ENCODE data around the gene ALPI.
"Not testable (repeated sequence)": the region's sequence is repeated elsewhere in the genome, so short reads cannot be mapped to it uniquely, and the experiment has no call there.

ALPI gene

DNA sequence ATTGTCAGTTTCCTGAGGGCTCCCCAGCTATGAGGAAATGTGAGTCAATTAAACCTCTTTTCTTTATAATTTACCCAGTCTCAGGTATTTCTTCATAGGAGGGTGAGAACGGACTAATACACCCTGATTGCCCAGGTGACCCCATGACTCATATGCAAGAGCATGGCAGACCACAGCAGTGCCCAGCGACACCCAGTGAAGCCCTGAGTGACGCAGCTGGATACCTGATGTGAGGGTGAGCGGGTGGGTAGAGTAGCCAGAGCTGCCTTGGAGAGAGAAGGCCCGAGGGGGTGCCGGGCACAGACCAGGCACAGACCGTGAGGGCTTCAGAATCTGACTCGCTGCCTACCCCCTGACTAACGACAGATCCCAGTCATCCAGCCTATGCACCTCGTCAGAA, 33.9 kb upstream of the ALPI start:
- no peak overlapping the region for H3K4me3 ChIP-seq (ENCODE audit: low read length in 2 of 2)
- no peaks in the 10 kb centered on the region for H3K36me3 ChIP-seq (ENCODE audit: control insufficient read depth in 2 of 2, insufficient read depth in 2 of 2, low read length in 2 of 2)
- H3K27ac ChIP-seq (ENCODE audit: low read length): no peak overlapping the region
- H3K27me3 ChIP-seq (ENCODE audit: control insufficient read depth in 1 of 2, insufficient read depth in 2 of 2, low read length in 2 of 2): peaks cover 39 to 45% of the 10 kb centered on the region in 2 donors
- peaks cover 14% of the 10 kb centered on the region for H3K4me1 ChIP-seq (ENCODE audit: control insufficient read depth, insufficient read depth, low read length)
- H3K9ac ChIP-seq (ENCODE audit: low read length in 2 of 2): no peak overlapping the region
- peaks cover 0 to 6% of the 10 kb centered on the region in 2 donors for H3K9me3 ChIP-seq (ENCODE audit: control insufficient read depth in 2 of 2, low read length in 2 of 2)

GRCh38 chr2:232422996-232423395, 33.0 kb upstream of the ALPI start:
- not testable (repeated sequence) for H3K4me3 ChIP-seq (ENCODE audit: low read length in 2 of 2); H3K27ac ChIP-seq (ENCODE audit: low read length); H3K9me3 ChIP-seq (ENCODE audit: control insufficient read depth in 2 of 2, low read length in 2 of 2); H3K9ac ChIP-seq (ENCODE audit: low read length in 2 of 2); H3K36me3 ChIP-seq (ENCODE audit: control insufficient read depth in 2 of 2, insufficient read depth in 2 of 2, low read length in 2 of 2)
- Histone ChIP-seq H3K4me1 (ENCODE audit: control insufficient read depth, insufficient read depth, low read length) (peaks cover 14% of the 10 kb centered on the region), H3K27me3 (ENCODE audit: control insufficient read depth in 1 of 2, insufficient read depth in 2 of 2, low read length in 2 of 2) (peaks cover 38% of the 10 kb centered on the region in 2 donors)

- H3K9me3 ChIP-seq (ENCODE audit: control insufficient read depth in 2 of 2, low read length in 2 of 2); H3K9ac ChIP-seq (ENCODE audit: low read length in 2 of 2); H3K36me3 ChIP-seq (ENCODE audit: control insufficient read depth in 2 of 2, insufficient read depth in 2 of 2, low read length in 2 of 2); H3K27ac ChIP-seq (ENCODE audit: low read length); H3K4me3 ChIP-seq (ENCODE audit: low read length in 2 of 2): not testable (repeated sequence)
- Histone ChIP-seq H3K4me1 (ENCODE audit: control insufficient read depth, insufficient read depth, low read length) (peaks cover 14% of the 10 kb centered on the region), H3K27me3 (ENCODE audit: control insufficient read depth in 1 of 2, insufficient read depth in 2 of 2, low read length in 2 of 2) (peaks cover 33 to 34% of the 10 kb centered on the region in 2 donors)
Observed at GRCh38 chr2:232423407-232423806, 32.5 kb upstream of the ALPI start.

- no peaks in the 10 kb centered on the region for H3K9me3 ChIP-seq (ENCODE audit: control insufficient read depth in 2 of 2, low read length in 2 of 2)
Observed at GRCh38 chr2:232431705-232432590, 24.0 kb upstream of the ALPI start.

GRCh38 chr2:232432598-232433184, 23.3 kb upstream of the ALPI start:
- Histone ChIP-seq H3K27ac (ENCODE audit: low read length) (no peak overlapping the region), H3K9ac (ENCODE audit: low read length in 2 of 2) (no peak overlapping the region), H3K27me3 (ENCODE audit: control insufficient read depth in 1 of 2, insufficient read depth in 2 of 2, low read length in 2 of 2) (no peaks in the 10 kb centered on the region), H3K4me1 (ENCODE audit: control insufficient read depth, insufficient read depth, low read length) (no peaks in the 10 kb centered on the region), H3K9me3 (ENCODE audit: control insufficient read depth in 2 of 2, low read length in 2 of 2) (no peaks in the 10 kb centered on the region), H3K36me3 (ENCODE audit: control insufficient read depth in 2 of 2, insufficient read depth in 2 of 2, low read length in 2 of 2) (no peaks in the 10 kb centered on the region), H3K4me3 (ENCODE audit: low read length in 2 of 2) (no peak overlapping the region)

More at GRCh38 chr2:232431705-232432590, 24.0 kb upstream of the ALPI start:
- Histone ChIP-seq H3K9ac (ENCODE audit: low read length in 2 of 2) (no peak overlapping the region), H3K36me3 (ENCODE audit: control insufficient read depth in 2 of 2, insufficient read depth in 2 of 2, low read length in 2 of 2) (no peaks in the 10 kb centered on the region), H3K27ac (ENCODE audit: low read length) (no peak overlapping the region), H3K27me3 (ENCODE audit: control insufficient read depth in 1 of 2, insufficient read depth in 2 of 2, low read length in 2 of 2) (peaks cover 0 to 2% of the 10 kb centered on the region in 2 donors), H3K4me3 (ENCODE audit: low read length in 2 of 2) (no peak overlapping the region), H3K4me1 (ENCODE audit: control insufficient read depth, insufficient read depth, low read length) (no peaks in the 10 kb centered on the region)

GRCh38 chr2:232433622-232434021, 22.3 kb upstream of the ALPI start:
- not testable (repeated sequence) for H3K27ac ChIP-seq (ENCODE audit: low read length); H3K9me3 ChIP-seq (ENCODE audit: control insufficient read depth in 2 of 2, low read length in 2 of 2); H3K9ac ChIP-seq (ENCODE audit: low read length in 2 of 2); H3K36me3 ChIP-seq (ENCODE audit: control insufficient read depth in 2 of 2, insufficient read depth in 2 of 2, low read length in 2 of 2); H3K4me1 ChIP-seq (ENCODE audit: control insufficient read depth, insufficient read depth, low read length); H3K4me3 ChIP-seq (ENCODE audit: low read length in 2 of 2); H3K27me3 ChIP-seq (ENCODE audit: control insufficient read depth in 1 of 2, insufficient read depth in 2 of 2, low read length in 2 of 2)

GRCh38 chr2:232434091-232434490, 21.9 kb upstream of the ALPI start:
- H3K9me3 ChIP-seq (ENCODE audit: control insufficient read depth in 2 of 2, low read length in 2 of 2): no peaks in the 10 kb centered on the region
- no peaks in the 10 kb centered on the region for H3K4me1 ChIP-seq (ENCODE audit: control insufficient read depth, insufficient read depth, low read length)
- no peak overlapping the region for H3K27ac ChIP-seq (ENCODE audit: low read length)
- no peaks in the 10 kb centered on the region for H3K27me3 ChIP-seq (ENCODE audit: control insufficient read depth in 1 of 2, insufficient read depth in 2 of 2, low read length in 2 of 2)
- H3K36me3 ChIP-seq (ENCODE audit: control insufficient read depth in 2 of 2, insufficient read depth in 2 of 2, low read length in 2 of 2): no peaks in the 10 kb centered on the region
- H3K9ac ChIP-seq (ENCODE audit: low read length in 2 of 2): no peak overlapping the region
- H3K4me3 ChIP-seq (ENCODE audit: low read length in 2 of 2): no peak overlapping the region

GRCh38 chr2:232434563-232435374, 21.2 kb upstream of the ALPI start:
- no peak overlapping the region for H3K9ac ChIP-seq (ENCODE audit: low read length in 2 of 2)
- no peaks in the 10 kb centered on the region for H3K4me1 ChIP-seq (ENCODE audit: control insufficient read depth, insufficient read depth, low read length)
- no peaks in the 10 kb centered on the region for H3K36me3 ChIP-seq (ENCODE audit: control insufficient read depth in 2 of 2, insufficient read depth in 2 of 2, low read length in 2 of 2)
- no peaks in the 10 kb centered on the region for H3K27me3 ChIP-seq (ENCODE audit: control insufficient read depth in 1 of 2, insufficient read depth in 2 of 2, low read length in 2 of 2)
- H3K9me3 ChIP-seq (ENCODE audit: control insufficient read depth in 2 of 2, low read length in 2 of 2): no peaks in the 10 kb centered on the region
- H3K4me3 ChIP-seq (ENCODE audit: low read length in 2 of 2): no peak overlapping the region
- no peak overlapping the region for H3K27ac ChIP-seq (ENCODE audit: low read length)

DNA sequence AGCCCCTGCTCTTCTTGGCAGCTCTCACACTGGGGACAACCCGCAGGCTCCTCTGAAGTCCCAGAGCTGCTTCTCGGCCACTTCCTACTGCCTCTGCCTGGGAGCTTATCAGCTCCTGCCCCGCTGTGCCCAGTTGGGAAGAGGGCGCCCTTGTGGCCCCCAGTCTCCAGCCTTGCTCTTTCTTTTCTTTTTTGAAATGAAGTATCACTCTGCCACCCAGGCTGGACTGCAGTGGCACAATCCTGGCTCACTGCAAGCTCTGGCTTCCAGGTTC, 20.6 kb upstream of the ALPI start:
- Histone ChIP-seq H3K4me3 (ENCODE audit: low read length in 2 of 2) (no peak overlapping the region), H3K27ac (ENCODE audit: low read length) (no peak overlapping the region), H3K36me3 (ENCODE audit: control insufficient read depth in 2 of 2, insufficient read depth in 2 of 2, low read length in 2 of 2) (no peaks in the 10 kb centered on the region), H3K9ac (ENCODE audit: low read length in 2 of 2) (no peak overlapping the region), H3K9me3 (ENCODE audit: control insufficient read depth in 2 of 2, low read length in 2 of 2) (no peaks in the 10 kb centered on the region), H3K27me3 (ENCODE audit: control insufficient read depth in 1 of 2, insufficient read depth in 2 of 2, low read length in 2 of 2) (peaks cover 0 to 2% of the 10 kb centered on the region in 2 donors), H3K4me1 (ENCODE audit: control insufficient read depth, insufficient read depth, low read length) (peaks cover under 1% of the 10 kb centered on the region)

DNA sequence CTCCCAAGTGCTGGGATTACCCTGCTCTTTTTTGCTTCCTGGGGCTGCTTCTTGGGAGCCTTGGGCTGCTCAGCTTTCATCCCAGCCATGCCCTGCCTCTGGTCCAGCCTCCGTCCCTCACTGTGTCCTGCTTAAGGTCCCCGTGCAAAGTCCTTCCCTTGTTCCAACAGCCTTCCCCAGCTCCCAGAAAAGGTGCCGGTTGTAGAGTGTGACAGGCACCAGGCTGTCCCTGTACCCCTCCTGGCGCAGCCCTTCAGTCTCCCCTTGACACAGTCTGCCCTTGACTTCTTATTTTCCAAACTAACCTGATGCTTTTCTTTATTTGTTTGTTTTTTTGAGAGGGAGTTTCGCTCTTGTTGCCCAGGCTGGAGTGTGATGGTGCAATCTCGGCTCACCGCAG, 20.1 kb upstream of the ALPI start:
- Histone ChIP-seq H3K27me3 (ENCODE audit: control insufficient read depth in 1 of 2, insufficient read depth in 2 of 2, low read length in 2 of 2) (peaks cover 0 to 2% of the 10 kb centered on the region in 2 donors), H3K9ac (ENCODE audit: low read length in 2 of 2) (no peak overlapping the region), H3K36me3 (ENCODE audit: control insufficient read depth in 2 of 2, insufficient read depth in 2 of 2, low read length in 2 of 2) (no peaks in the 10 kb centered on the region), H3K27ac (ENCODE audit: low read length) (no peak overlapping the region), H3K9me3 (ENCODE audit: control insufficient read depth in 2 of 2, low read length in 2 of 2) (no peaks in the 10 kb centered on the region), H3K4me1 (ENCODE audit: control insufficient read depth, insufficient read depth, low read length) (peaks cover 4% of the 10 kb centered on the region), H3K4me3 (ENCODE audit: low read length in 2 of 2) (no peak overlapping the region)
